ENCODE data around the gene CPXM2.

Gene CPXM2

DNA sequence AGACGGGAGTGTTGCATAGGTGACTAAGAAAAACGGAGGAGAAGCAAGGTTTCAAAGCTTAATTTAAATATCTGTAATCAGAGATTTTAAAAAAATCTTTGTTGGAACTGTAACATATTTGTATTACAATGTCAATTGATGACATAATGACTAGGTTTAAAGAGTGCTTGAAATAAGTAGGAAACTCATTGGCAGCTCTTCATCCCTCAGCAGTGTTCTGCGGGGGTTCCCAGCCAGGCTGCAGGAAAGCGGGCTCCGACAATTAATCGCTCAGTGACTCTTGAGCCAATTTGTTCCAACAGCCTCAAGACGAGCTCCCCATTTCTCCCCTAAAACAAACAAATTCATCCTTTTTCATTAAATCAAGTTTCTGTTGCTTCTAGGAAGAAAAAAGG is 22.6 kb downstream of the CPXM2 start:
- Histone ChIP-seq H3K36me3 (ENCODE audit: control insufficient read depth, insufficient read depth, low read length) (no peaks in the 10 kb centered on the region), H3K4me1 (ENCODE audit: control insufficient read depth, insufficient read depth, low read length) (peaks cover 11% of the 10 kb centered on the region), H3K27ac (ENCODE audit: low read depth, low read length) (no peak overlapping the region), H3K4me3 (ENCODE audit: low read depth, low read length) (no peak overlapping the region), H3K9ac (ENCODE audit: low read length) (no peak overlapping the region), H3K9me3 (ENCODE audit: control insufficient read depth, insufficient read depth, low read depth, low read length) (no peaks in the 10 kb centered on the region), H3K27me3 (ENCODE audit: control insufficient read depth, insufficient read depth, low read length) (no peaks in the 10 kb centered on the region)

DNA sequence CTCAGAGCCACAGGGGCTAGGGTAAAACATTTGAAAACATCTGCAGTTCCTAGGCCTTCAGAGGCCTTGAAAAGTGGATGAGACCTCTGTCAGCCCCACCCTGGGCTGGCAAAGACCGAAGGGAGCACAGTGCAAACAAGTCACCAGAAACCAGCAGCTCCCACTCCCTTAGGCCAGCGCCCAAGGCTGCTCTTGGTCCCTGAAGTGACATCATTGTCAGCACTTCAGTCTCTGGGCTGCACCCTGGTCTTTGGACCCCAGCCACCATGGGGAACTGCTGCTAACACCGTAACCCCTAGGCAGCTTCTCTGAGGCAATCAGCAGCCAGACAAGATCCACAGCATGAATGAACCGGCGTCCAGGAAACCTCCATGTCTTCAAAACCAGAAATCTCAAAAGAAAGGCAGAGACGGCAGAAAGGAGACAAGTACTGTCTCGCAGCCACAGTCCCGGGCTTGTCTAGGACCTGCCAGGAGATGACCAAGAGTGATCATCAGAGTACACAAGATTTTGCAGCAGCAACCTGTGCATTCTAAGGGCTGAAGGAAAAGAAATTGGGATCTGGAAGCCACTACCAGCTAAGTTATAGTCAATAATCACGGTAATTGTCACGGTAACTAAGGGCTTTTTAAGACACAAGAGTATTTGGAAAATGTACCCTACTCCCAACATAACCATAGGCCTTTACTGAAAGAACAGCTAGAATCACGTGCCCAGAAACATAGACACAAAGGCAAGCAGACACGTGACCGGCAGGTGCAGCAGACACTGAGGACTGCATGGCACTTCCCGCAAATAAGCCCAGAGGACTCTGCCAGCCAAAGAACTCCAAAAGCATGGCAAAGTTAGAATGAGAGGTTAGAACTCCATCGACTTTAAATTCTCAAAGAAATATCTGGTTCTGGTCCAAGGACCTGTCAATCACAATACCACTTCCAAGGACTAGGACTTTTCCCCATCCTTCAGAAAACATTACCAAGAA is 23.3 kb downstream of the CPXM2 start:
- H3K9me3 ChIP-seq (ENCODE audit: control insufficient read depth, insufficient read depth, low read depth, low read length), result no peaks in the 10 kb centered on the region
- no peaks in the 10 kb centered on the region for H3K27me3 ChIP-seq (ENCODE audit: control insufficient read depth, insufficient read depth, low read length)

DNA sequence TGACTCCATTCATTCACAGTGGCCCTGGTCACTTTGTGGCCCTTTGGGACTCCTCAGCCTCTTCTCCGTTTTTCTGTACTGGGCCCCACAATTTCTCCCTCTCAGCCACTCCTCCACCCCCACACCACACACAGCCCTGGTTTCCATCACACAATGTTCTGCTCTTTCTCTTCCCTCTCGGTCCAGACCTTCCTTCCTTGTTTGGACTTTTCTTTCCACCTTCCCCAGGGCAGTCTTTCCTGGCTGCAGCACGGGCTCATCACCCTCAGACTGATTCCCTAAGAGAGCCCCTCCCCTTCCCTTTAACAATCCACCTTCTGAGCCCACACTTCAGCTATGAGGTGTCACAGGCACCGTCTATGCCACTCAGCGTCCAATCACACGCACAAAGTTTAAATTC is 25.7 kb downstream of the CPXM2 start:
- Histone ChIP-seq H3K27ac (ENCODE audit: low read depth, low read length) (no peak overlapping the region), H3K4me1 (ENCODE audit: control insufficient read depth, insufficient read depth, low read length) (peaks cover 14% of the 10 kb centered on the region), H3K36me3 (ENCODE audit: control insufficient read depth, insufficient read depth, low read length) (no peaks in the 10 kb centered on the region), H3K9ac (ENCODE audit: low read length) (no peak overlapping the region), H3K27me3 (ENCODE audit: control insufficient read depth, insufficient read depth, low read length) (no peaks in the 10 kb centered on the region), H3K4me3 (ENCODE audit: low read depth, low read length) (no peak overlapping the region), H3K9me3 (ENCODE audit: control insufficient read depth, insufficient read depth, low read depth, low read length) (no peaks in the 10 kb centered on the region)

More for the DNA sequence above, 23.3 kb downstream of the CPXM2 start:
- Histone ChIP-seq H3K4me1 (ENCODE audit: control insufficient read depth, insufficient read depth, low read length) (peaks cover 14% of the 10 kb centered on the region), H3K4me3 (ENCODE audit: low read depth, low read length) (no peak overlapping the region), H3K9ac (ENCODE audit: low read length) (no peak overlapping the region), H3K36me3 (ENCODE audit: control insufficient read depth, insufficient read depth, low read length) (no peaks in the 10 kb centered on the region), H3K27ac (ENCODE audit: low read depth, low read length) (no peak overlapping the region)

DNA sequence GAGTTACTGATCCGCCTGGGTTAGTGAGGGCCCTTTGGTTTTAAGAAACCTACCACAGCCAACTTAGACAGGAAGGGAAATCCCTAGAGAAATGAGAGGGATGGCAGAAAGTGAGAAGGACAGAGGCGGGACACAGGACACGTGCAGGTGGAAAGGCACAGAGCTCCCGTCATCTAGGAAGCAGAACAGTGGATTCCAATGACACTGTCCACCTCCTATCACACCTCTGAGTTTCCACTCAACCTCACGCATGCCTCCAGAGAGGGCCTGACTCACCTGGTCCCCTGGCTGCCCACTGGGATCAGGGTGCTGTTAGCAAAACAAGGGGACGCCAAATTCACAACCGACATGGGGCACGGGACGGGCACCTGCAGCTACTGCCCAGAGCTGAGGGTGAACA is 26.3 kb downstream of the CPXM2 start:
- no peaks in the 10 kb centered on the region for H3K36me3 ChIP-seq (ENCODE audit: control insufficient read depth, insufficient read depth, low read length)
- H3K27ac ChIP-seq (ENCODE audit: low read depth, low read length), result no peak overlapping the region
- no peak overlapping the region for H3K9ac ChIP-seq (ENCODE audit: low read length)
- H3K27me3 ChIP-seq (ENCODE audit: control insufficient read depth, insufficient read depth, low read length), result no peaks in the 10 kb centered on the region
- H3K4me3 ChIP-seq (ENCODE audit: low read depth, low read length), result no peak overlapping the region
- no peaks in the 10 kb centered on the region for H3K9me3 ChIP-seq (ENCODE audit: control insufficient read depth, insufficient read depth, low read depth, low read length)
- H3K4me1 ChIP-seq (ENCODE audit: control insufficient read depth, insufficient read depth, low read length), result peaks cover 13% of the 10 kb centered on the region

DNA sequence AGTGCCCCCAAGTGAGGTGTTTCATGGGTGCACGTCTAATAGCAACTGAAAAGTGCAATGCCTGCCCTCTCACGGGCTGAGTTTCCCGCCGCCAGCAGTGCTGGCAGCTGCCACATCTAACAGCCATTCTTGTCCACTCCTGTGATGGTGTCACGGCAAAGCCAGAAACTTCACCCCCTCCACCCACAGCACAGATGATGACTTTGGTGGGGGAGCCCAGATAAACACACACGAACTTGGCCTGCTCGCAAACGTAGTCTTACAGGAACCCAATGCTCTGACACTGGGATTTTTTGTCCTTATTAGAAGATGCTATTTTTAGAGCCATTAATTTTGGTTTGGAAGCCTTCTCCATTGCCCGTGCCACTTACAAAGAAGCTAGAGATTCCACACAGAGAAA is 26.7 kb downstream of the CPXM2 start:
- Histone ChIP-seq H3K27me3 (ENCODE audit: control insufficient read depth, insufficient read depth, low read length) (no peaks in the 10 kb centered on the region), H3K9me3 (ENCODE audit: control insufficient read depth, insufficient read depth, low read depth, low read length) (no peaks in the 10 kb centered on the region), H3K27ac (ENCODE audit: low read depth, low read length) (no peak overlapping the region), H3K9ac (ENCODE audit: low read length) (no peak overlapping the region), H3K36me3 (ENCODE audit: control insufficient read depth, insufficient read depth, low read length) (no peaks in the 10 kb centered on the region), H3K4me3 (ENCODE audit: low read depth, low read length) (no peak overlapping the region), H3K4me1 (ENCODE audit: control insufficient read depth, insufficient read depth, low read length) (peaks cover 9% of the 10 kb centered on the region)

DNA sequence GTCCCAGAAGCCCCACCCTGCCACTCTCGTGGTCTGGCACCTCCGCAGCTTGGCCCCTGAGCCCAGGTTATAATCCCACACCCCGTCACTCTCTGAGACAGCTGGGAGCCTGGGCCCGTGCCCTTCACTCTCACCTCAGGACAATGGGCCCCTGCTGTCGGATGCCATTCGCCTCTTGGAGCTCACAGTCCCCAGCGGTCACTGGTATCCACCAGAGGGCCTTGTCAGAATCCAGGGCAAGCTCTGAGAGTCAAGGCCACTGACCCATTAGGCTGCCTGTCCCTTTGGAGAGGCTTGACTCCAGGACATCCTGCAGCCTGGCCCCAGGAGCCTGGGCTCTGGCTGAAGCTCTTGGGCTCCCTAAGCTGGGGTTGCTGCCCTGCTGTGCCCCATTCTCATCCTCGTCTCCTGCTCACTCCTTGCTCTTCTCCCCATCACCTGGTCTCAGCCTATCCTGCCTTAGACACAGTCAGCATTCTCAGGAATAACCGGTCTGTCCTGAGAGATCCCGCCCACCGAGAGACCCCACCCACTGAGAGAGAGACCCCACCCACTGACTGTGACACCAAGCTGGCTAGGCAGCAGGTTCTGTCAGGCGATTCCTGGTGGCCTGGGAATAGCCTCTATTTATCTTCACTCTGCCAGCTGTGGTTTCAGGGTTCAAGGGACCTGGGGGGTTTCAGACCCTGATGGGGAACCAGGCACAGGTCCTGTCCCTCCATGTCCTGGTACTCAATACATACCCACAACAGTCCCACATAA is 27.7 kb downstream of the CPXM2 start:
- Histone ChIP-seq H3K27me3 (ENCODE audit: control insufficient read depth, insufficient read depth, low read length) (no peaks in the 10 kb centered on the region), H3K27ac (ENCODE audit: low read depth, low read length) (no peak overlapping the region), H3K36me3 (ENCODE audit: control insufficient read depth, insufficient read depth, low read length) (no peaks in the 10 kb centered on the region), H3K4me3 (ENCODE audit: low read depth, low read length) (no peak overlapping the region), H3K9ac (ENCODE audit: low read length) (no peak overlapping the region), H3K4me1 (ENCODE audit: control insufficient read depth, insufficient read depth, low read length) (peaks cover 9% of the 10 kb centered on the region), H3K9me3 (ENCODE audit: control insufficient read depth, insufficient read depth, low read depth, low read length) (no peaks in the 10 kb centered on the region)

DNA sequence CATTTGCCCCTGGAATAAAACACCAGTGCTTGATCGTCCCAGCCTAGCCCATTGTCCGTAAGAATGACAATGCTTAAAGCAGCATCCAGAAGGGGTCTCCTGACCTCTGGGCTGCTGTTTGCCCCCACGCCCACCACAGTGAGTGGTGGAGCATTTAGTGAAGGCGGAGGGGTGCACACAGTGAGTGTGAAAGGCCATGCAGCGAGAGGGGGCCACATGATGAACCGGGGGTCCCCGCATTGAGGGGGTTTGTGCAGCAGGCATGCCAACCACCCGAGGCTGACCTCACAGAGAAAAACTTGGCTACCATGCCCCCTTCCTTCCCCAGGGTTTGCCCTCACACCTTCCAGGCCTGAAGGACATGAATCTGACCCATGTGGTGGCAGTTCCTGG is 28.4 kb downstream of the CPXM2 start:
- Histone ChIP-seq H3K36me3 (ENCODE audit: control insufficient read depth, insufficient read depth, low read length) (no peaks in the 10 kb centered on the region), H3K9me3 (ENCODE audit: control insufficient read depth, insufficient read depth, low read depth, low read length) (no peaks in the 10 kb centered on the region), H3K27ac (ENCODE audit: low read depth, low read length) (no peak overlapping the region), H3K4me3 (ENCODE audit: low read depth, low read length) (no peak overlapping the region), H3K27me3 (ENCODE audit: control insufficient read depth, insufficient read depth, low read length) (no peaks in the 10 kb centered on the region), H3K9ac (ENCODE audit: low read length) (no peak overlapping the region), H3K4me1 (ENCODE audit: control insufficient read depth, insufficient read depth, low read length) (peaks cover 13% of the 10 kb centered on the region)

DNA sequence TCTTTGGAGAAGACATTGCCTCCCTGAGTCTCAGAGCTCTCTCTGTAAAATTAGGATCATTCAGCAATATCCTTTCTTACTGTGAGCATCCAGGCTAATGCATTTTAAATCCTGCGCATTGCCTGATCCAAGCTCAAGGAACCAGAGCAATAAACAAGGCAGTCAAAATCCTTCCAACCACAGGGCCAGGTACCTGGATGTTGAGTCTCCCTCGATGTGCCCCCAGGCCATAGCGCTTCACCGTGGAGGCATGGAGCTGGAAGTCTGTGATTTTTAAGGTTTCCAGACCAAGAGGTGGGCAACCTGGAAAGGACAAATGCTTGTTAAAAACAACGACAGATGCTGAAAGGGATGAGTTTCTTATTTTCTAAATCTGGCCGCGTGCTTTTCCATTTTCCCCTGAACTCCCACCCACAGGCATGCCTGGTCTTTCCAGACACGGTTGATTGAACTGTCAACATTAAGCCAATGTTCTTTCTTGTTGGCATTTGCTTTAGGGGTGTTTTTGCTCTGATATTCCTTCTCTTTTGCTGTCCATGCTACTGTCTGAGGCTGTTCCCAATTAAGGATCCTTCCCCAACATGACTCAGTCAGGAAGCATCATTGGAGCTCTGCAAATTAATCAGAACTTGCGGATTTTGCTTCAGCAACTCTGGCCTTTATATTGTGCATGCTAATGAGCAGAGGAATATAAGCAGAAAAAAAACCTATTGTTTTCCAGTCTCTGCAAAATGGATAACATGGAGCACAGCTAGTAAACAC is 29.0 kb downstream of the CPXM2 start:
- H3K4me3 ChIP-seq (ENCODE audit: low read depth, low read length), result no peak overlapping the region
- no peaks in the 10 kb centered on the region for H3K27me3 ChIP-seq (ENCODE audit: control insufficient read depth, insufficient read depth, low read length)
- no peaks in the 10 kb centered on the region for H3K36me3 ChIP-seq (ENCODE audit: control insufficient read depth, insufficient read depth, low read length)
- H3K4me1 ChIP-seq (ENCODE audit: control insufficient read depth, insufficient read depth, low read length), result peaks cover 13% of the 10 kb centered on the region
- no peaks in the 10 kb centered on the region for H3K9me3 ChIP-seq (ENCODE audit: control insufficient read depth, insufficient read depth, low read depth, low read length)
- H3K9ac ChIP-seq (ENCODE audit: low read length), result no peak overlapping the region
- H3K27ac ChIP-seq (ENCODE audit: low read depth, low read length), result no peak overlapping the region

DNA sequence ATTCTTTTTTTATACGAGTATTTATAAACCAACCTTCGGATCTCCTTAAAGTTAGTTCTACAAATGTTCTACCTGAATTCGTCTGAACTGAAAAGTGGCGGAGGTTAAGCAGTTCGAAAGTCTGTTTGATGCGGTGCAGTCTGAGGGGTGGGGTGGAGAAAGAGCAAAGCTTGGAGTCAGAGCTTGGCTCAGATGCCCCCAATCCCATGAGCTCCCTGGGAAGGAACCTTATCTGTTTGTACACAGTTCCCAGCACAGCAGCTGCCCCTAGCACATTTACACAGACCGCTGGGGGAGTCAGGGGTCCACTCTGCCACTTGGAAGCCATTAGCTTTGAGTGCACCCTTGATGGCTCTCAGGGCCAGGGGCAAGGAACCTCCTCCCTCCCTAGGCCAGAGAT is 30.8 kb downstream of the CPXM2 start:
- Histone ChIP-seq H3K4me1 (ENCODE audit: control insufficient read depth, insufficient read depth, low read length) (0 out of 2 replicates have a peak, but pooled peaks cover 7% of the 10 kb centered on the region), H3K9ac (ENCODE audit: low read length) (no peak overlapping the region), H3K4me3 (ENCODE audit: low read depth, low read length) (no peak overlapping the region), H3K27me3 (ENCODE audit: control insufficient read depth, insufficient read depth, low read length) (no peaks in the 10 kb centered on the region), H3K9me3 (ENCODE audit: control insufficient read depth, insufficient read depth, low read depth, low read length) (no peaks in the 10 kb centered on the region), H3K27ac (ENCODE audit: low read depth, low read length) (no peak overlapping the region), H3K36me3 (ENCODE audit: control insufficient read depth, insufficient read depth, low read length) (no peaks in the 10 kb centered on the region)

DNA sequence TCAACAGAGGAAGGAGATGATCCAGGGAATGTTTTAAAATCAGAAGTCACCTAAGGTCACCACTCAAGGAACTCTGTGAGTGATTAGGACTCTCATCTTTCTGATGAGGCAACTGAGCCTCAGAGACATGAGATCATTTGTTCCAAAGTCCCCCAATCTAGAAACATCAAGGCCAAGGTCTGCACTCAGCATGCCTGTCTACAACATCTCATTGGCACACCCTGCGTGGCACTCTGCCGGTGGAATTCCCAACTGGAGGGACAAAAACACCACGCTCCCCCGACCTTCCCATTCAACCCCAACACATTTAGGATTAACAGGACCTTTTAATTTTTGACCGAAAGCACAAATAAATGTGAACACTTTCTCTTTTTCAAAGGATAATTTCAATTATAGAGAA is 31.4 kb downstream of the CPXM2 start:
- no peaks in the 10 kb centered on the region for H3K9me3 ChIP-seq (ENCODE audit: control insufficient read depth, insufficient read depth, low read depth, low read length)
- no peaks in the 10 kb centered on the region for H3K36me3 ChIP-seq (ENCODE audit: control insufficient read depth, insufficient read depth, low read length)
- 0 out of 2 replicates have a peak, but pooled peaks cover 7% of the 10 kb centered on the region for H3K4me1 ChIP-seq (ENCODE audit: control insufficient read depth, insufficient read depth, low read length)
- H3K4me3 ChIP-seq (ENCODE audit: low read depth, low read length), result no peak overlapping the region
- no peaks in the 10 kb centered on the region for H3K27me3 ChIP-seq (ENCODE audit: control insufficient read depth, insufficient read depth, low read length)
- no peak overlapping the region for H3K9ac ChIP-seq (ENCODE audit: low read length)
- no peak overlapping the region for H3K27ac ChIP-seq (ENCODE audit: low read depth, low read length)

All from HUES6 (cell line).